GOT3 (cell line): Measurements from ENCODE around the gene HS3ST3A1.

Source experiments
- DNase-seq: peaks from one replicate; lab custom pipeline; 2025; ENCODE audit warnings: mixed read lengths; lab: John Stamatoyannopoulos, UW

HS3ST3A1 gene

GRCh38 chr17:13601776-13602551 lies at the start of gene HS3ST3A1:
TSS of gene HS3ST3A1 (minus strand) at chr17:13601929. CDS start at chr17:13601129, 800 bp downstream.
- DNase-seq = peak; percentile 38

GRCh38 chr17:13650096-13650675 lies 48.5 kb upstream of the HS3ST3A1 start:
- DNase-seq = no peak

- DNase-seq = no peak
Observed at GRCh38 chr17:13647543-13648021, 45.9 kb upstream of the HS3ST3A1 start.

GRCh38 chr17:13646969-13647542 lies 45.3 kb upstream of the HS3ST3A1 start:
- no peak for DNase-seq

- no peak for DNase-seq
Observed at GRCh38 chr17:13646411-13646810, 44.7 kb upstream of the HS3ST3A1 start.

- DNase-seq = no peak
Observed at GRCh38 chr17:13643180-13643579, 41.5 kb upstream of the HS3ST3A1 start.

- no peak for DNase-seq
Observed at GRCh38 chr17:13642188-13642587, 40.5 kb upstream of the HS3ST3A1 start.

GRCh38 chr17:13640551-13640950 lies 38.8 kb upstream of the HS3ST3A1 start:
- DNase-seq = no peak

GRCh38 chr17:13638855-13639458 lies 37.2 kb upstream of the HS3ST3A1 start:
- no peak for DNase-seq

GRCh38 chr17:13636951-13637350 lies 35.2 kb upstream of the HS3ST3A1 start:
- no peak for DNase-seq

GRCh38 chr17:13635951-13636350 lies 34.2 kb upstream of the HS3ST3A1 start:
- DNase-seq = no peak

GRCh38 chr17:13634021-13634420 lies 32.3 kb upstream of the HS3ST3A1 start:
- DNase-seq = no peak

GRCh38 chr17:13631529-13631928 lies 29.8 kb upstream of the HS3ST3A1 start:
- no peak for DNase-seq

GRCh38 chr17:13626703-13627102 lies 25.0 kb upstream of the HS3ST3A1 start:
- no peak for DNase-seq

GRCh38 chr17:13619462-13619861 lies 17.7 kb upstream of the HS3ST3A1 start:
- DNase-seq = no peak

GRCh38 chr17:13616031-13616430 lies 14.3 kb upstream of the HS3ST3A1 start:
- no peak for DNase-seq

- no peak for DNase-seq
Observed at GRCh38 chr17:13609941-13610340, 8.2 kb upstream of the HS3ST3A1 start.

- no peak for DNase-seq
Observed at GRCh38 chr17:13601322-13601775, 380 bp downstream of the HS3ST3A1 start.

- peak; percentile 13 for DNase-seq
Observed at GRCh38 chr17:13600475-13601321, 1.0 kb downstream of the HS3ST3A1 start.

- DNase-seq = no peak
Observed at GRCh38 chr17:13599864-13600263, 1.9 kb downstream of the HS3ST3A1 start.

- no peak for DNase-seq
Observed at GRCh38 chr17:13599168-13599577, 2.6 kb downstream of the HS3ST3A1 start.
